ENCODE data around the gene CSTF1. TPM values are rescaled to one million over a fixed set of nuclear protein-coding genes. Genes with fewer than 3 reads are reported as not detected.

Gene CSTF1
- total RNA-seq, 1 donor, result 49.6 TPM

- DNase-seq (ENCODE audit: low read depth), result no peak
- no peak overlapping the region for H3K4me3 ChIP-seq (ENCODE audit: low read depth, low read length)
- no peak for TF ChIP-seq CTCF (IDR thresholded peaks at IDR 0.05; ENCODE audit: insufficient read depth, low read length)
Measured at GRCh38 chr20:56412473-56412790, 20.0 kb downstream of the CSTF1 start.

DNA sequence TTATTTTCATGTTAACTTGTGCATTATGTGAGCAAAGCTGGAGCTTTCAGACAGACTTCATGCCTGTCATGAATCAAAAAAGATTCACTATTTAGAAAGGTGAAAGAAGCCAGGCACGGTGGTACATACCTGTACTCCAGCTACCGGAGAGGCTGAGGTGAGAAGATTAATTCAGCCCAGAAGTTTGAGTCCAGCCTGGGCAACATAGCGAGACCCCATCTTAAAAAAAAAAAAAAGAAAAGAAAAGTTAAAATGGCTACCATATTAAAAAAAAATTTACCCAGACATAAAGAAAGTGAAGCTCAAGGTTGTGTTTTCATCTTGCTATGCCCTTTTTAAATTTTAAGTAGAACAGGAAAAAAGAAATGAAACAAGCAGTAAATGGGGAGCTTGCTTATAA is 20.5 kb downstream of the CSTF1 start:
- no peak for DNase-seq (ENCODE audit: low read depth)
- no peak for TF ChIP-seq CTCF (IDR thresholded peaks at IDR 0.05; ENCODE audit: insufficient read depth, low read length)
- no peak overlapping the region for H3K4me3 ChIP-seq (ENCODE audit: low read depth, low read length)

DNA sequence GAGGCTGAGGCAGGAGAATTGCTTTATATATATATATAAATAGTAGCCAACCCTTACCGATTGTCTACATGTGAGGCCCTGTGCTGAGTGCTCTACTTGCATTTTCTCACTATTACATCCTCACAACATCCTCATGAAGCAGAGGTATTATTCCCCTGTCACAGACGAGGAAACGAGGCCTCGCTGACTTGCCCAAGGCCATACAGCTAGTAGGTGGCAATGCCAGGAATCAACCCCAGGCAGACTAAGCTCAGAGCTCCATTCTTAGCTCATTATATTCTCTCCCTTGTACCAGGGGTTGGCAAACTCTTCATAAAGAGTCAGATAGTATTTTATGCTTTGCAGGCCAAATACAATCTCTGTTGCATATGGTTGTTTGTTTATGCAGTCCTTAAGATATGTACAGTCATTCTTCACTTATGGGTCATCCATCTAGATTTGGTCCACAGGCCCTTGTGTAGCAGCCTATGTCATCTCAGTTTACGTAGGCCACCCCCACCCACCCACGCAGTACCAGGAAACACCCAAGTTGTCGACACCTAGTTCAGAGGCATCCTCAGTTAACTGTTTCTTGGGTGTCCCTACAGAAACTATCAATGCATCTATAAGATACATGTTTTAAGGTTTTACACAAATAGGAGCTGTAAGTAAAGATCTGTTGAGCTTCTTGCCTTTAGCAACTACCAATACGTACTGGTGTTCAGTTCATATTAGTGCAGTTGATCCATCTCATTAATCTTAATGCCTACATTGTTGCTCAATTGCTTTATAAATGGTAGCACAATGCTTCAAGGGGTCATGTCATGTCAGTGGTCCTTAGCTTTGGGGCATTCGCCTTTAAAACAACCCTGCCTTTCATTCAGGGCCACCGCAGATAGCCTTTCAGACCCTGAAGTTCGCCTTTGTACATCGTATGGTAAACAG is 22.7 kb downstream of the CSTF1 start:
- H3K4me3 ChIP-seq (ENCODE audit: low read depth, low read length), result no peak overlapping the region
- no peak for TF ChIP-seq CTCF (IDR thresholded peaks at IDR 0.05; ENCODE audit: insufficient read depth, low read length)
- peak; percentile 79 for DNase-seq (ENCODE audit: low read depth)

- TF ChIP-seq CTCF (IDR thresholded peaks at IDR 0.05; ENCODE audit: insufficient read depth, low read length), result no peak
- DNase-seq (ENCODE audit: low read depth), result no peak
- H3K4me3 ChIP-seq (ENCODE audit: low read depth, low read length), result no peak overlapping the region
Measured at GRCh38 chr20:56417402-56417801, 25.0 kb downstream of the CSTF1 start.

DNA sequence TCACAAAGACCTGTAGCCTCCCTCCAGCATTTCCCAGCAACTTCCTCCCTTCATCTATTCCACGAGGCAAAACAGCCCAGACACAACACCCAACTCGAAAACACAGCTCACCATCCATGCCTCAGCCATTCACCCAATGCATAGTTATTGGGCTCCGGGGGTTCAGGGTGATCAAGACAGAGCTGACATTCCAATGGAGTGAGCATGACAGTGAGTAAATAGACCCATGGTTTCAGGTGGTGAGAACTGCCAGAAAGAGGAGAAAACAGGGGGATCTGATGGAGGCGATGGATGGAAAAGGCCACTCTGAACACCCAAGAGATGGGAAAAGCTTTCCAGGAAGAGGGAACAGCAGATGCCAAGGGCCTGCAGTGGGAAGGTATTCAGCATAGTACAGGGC is 25.5 kb downstream of the CSTF1 start:
- no peak for DNase-seq (ENCODE audit: low read depth)
- TF ChIP-seq CTCF (IDR thresholded peaks at IDR 0.05; ENCODE audit: insufficient read depth, low read length), result no peak
- no peak overlapping the region for H3K4me3 ChIP-seq (ENCODE audit: low read depth, low read length)

GRCh38 chr20:56418385-56418861 is 26.0 kb downstream of the CSTF1 start:
- no peak overlapping the region for H3K4me3 ChIP-seq (ENCODE audit: low read depth, low read length)
- no peak for DNase-seq (ENCODE audit: low read depth)
- TF ChIP-seq CTCF (IDR thresholded peaks at IDR 0.05; ENCODE audit: insufficient read depth, low read length), result no peak
